Mammary epithelial cell (primary cell): Measurements from ENCODE around the gene SIAE.

Source experiments
- CTCF ChIP-seq, 2 donors: IDR thresholded peaks in 1 of 2; conservative IDR thresholded peaks in 1 of 2; 2 replicates each; pipeline ENCODE4 v1.5.1; 2011 to 2012; ENCODE audit warnings: inconsistent platforms in 2 of 2, low read length in 2 of 2, mild to moderate bottlenecking in 2 of 2, control low read depth in 1 of 2, low read depth in 1 of 2; ENCODE audit not compliant: insufficient read depth in 1 of 2; ENCODE audit errors: extremely low read depth in 1 of 2
- EZH2 ChIP-seq: IDR thresholded peaks from 2 replicates; pipeline ENCODE4 v1.6.1; 2012; ENCODE audit warnings: low read length, inconsistent platforms, borderline replicate concordance

- TF ChIP-seq CTCF (conservative IDR thresholded peaks at IDR 0.05 in 1 of 2, IDR thresholded peaks at IDR 0.05 in 1 of 2; ENCODE audit: extremely low read depth in 1 of 2, insufficient read depth in 1 of 2, low read depth in 1 of 2, low read length in 2 of 2) (no peak), EZH2 (no peak)
Measured at GRCh38 chr11:124661553-124661952, 12.0 kb downstream of the SIAE start.
